HG02973 (cell line): ENCODE data around the gene TMEM254.
"Not testable (repeated sequence)": the region's sequence is repeated elsewhere in the genome, so short reads cannot be mapped to it uniquely, and the experiment has no call there.

Experiments used
- ATAC-seq: cut with Tn5 transposase; IDR thresholded peaks from one replicate; pipeline ENCODE4 v1.9.1; 2021; ENCODE audit warnings: moderate library complexity; ENCODE audit not compliant: unreplicated experiment

TMEM254 gene

DNA sequence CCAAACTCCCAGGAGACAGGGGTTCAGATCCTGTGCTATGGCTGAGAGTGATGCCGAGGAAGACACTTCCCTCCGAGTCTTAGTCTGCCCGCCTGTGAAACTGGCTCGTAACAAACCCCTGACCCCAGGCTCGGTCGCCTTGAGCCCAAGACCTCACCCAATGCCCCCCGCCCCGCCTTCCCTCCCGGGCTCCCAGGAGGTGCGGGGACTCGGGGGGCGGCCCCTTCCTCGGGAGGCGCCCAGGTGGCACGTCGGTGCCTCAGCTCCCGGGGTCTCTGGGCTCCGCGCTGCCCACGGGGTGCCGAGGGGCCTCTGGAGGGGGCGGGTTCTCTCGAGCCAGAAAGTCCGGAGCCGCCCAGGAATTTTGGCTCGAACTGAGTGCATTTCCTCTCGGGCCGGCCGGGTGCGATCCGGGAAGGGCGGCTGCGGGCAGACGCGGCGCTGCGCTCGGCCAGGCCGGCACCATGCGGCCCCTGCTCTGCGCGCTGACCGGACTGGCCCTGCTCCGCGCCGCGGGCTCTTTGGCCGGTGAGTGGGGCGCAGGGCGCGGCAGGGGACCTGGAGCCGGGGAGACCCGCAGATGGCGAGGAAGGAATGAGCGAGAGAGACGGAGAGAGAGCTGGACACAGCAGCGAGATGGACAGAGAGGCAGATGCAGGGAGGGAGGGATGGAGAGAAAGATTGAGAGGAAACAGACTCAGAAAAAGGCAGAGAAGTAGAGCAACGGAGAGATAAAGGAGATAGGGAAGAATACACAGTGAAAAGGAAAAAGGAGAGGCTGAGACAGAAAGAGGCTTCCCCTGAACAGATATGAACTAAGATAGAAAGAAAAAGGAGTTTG lies 54.1 kb downstream of the TMEM254 start, which contains the start of gene PLAC9:
Gene PLAC9, plus strand, starts transcription at position 432 of the 841 bp plus-strand sequence. Its CDS starts 33 bp downstream, at position 465.
- ATAC-seq = no peak

DNA sequence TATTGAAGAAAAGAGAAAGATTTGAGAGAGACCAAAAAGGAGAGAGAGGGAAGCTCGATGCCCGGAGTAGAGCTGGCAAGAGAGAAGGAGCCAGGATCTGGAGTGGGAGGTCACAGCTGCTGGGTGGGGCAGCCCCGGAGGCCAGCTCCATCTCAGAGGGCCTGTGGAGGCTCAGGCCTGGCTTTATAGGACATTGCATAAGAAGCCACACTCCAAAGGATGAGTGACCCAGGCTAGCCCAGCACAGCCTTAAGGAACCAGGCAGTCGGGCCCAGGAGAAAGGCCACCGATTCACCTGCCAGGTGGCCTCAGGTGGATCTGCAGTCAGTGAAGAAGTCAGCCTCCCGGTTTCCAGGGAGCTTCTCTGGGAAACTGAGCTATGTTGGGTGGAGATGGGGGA lies 54.7 kb downstream of the TMEM254 start:
- no peak for ATAC-seq

DNA sequence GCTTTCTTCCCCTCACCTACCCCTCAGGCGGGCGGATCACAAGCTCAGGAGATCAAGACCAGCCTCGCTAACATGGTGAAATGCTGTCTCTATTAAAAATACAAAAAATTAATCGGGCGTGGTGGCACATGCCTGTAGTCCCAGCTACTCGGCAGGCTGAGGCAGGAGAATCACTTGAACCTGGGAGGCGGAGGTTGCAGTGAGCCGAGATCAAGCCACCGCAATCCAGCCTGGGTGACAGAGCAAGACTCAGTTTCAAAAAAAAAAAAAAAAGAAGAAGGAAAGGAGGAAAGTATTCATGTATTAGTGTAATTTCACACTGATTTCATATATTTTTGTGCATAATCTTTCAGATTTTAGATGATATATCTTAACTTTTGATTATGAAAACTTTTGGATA lies 55.2 kb downstream of the TMEM254 start:
- not testable (repeated sequence) for ATAC-seq

- ATAC-seq = no peak
These were observed 57.7 kb downstream of the TMEM254 start for GRCh38 chr10:80136134-80136571.

DNA sequence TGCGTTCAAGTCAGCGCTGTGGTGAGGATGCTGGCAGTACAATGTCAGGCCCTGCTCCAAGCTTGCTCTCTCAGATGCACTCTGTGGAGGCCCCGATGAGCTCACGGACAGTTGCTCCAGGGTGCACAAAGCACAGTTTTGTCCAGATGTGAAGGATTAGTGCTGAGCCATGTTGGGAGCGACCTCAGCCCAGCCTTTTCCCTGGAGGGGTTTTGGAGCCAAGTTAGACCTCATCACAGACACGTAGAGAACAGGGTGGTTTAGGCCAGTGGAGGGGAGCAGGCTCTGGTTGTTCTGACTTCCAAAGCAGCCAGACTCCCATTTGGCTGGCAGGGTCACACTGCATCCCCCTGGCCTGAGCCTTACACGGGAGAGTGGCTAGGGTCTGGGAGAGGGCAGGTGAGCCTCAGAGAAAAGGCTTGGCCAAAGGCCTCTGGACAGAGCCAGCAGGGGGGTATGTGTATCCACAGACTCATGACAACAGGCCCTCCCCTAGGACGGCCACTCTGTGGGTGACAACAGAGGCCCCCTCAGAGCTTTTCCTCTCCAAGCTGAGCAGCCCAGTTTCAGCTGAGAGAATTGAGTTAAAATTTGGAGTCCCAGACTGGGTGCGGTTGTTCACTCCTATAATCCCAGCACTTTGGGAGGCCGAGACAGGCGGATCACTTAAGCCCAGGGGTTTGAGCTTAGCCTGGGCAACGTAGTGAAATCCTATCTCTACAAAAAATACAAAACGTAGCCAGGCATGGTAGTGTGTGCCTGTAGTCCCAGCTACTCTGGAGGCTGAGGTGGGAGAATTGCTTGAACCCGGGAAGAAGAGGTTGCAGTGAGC lies 58.8 kb downstream of the TMEM254 start:
- ATAC-seq = no peak

- no peak for ATAC-seq
These were observed 59.5 kb downstream of the TMEM254 start for GRCh38 chr10:80137920-80138319.

- ATAC-seq = no peak
These were observed 60.8 kb downstream of the TMEM254 start for GRCh38 chr10:80139265-80139664.

DNA sequence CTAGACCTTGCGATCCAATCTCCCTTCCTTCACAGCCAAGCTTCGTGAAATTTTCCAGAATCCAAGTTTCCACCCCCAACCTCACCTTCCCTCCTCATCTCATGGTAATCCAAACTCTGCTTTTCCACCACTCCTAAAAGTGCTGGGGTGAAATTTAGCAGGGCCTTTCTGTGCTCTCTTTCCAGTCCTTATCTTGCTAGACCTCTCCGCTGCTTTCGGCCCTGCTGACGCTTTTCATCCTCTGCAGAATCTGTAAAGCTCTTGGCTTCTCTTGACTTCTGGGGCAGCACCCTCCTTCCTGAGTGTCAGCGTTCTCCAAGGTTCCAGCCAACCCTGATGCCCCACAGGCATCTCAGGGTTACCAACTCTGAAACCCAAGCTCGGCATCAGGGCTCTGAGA lies 61.8 kb downstream of the TMEM254 start:
- ATAC-seq = no peak

DNA sequence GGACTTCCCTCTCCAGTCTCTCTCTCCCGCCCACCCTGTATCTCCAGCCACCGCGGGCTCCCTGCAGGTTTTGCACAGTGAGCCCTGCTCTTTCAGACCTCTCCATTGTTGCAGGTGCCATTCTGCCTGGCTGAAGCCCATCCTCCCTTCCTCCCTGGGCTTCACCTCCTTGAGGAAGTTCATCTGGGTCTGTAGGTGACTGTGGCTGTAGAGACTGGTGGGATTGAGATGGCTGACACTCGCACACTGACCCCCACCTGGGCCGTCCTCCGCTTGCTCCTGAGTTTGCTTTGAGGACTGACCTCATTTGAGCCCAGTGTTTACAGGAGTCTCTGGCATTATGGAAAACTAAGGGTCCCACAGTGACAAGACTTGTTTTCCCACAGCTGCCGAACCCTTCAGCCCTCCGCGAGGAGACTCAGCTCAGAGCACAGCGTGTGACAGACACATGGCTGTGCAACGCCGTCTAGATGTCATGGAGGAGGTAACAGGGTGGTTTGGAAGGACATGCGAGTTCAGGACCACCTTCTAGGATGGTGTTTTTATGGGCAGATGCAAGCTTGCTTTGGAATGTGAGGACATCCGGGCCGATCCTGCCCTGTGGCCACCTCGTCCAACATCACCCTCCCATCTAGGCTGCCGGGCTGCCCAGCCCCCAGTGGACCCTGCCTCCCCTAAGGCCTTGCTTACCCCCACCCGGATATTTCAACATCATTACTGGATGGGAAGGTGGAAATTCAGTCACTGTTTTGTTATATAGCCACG lies 63.4 kb downstream of the TMEM254 start:
- no peak for ATAC-seq
